Cardiac septum (tissue), 1 donor: ENCODE measurements around the gene CAPZB. TPM values are rescaled to one million over a fixed set of nuclear protein-coding genes. Genes with fewer than 3 reads are reported as not detected.
"Not testable (repeated sequence)": the region's sequence is repeated elsewhere in the genome, so short reads cannot be mapped to it uniquely, and the experiment has no call there.

ENCODE experiments used
- DNase-seq: peaks from one replicate; pipeline ENCODE4 v3.0.0-alpha.2; 2020; ENCODE audit warnings: low spot score
- intact Hi-C: fragments of 100-400 bp; cut with DNase I; formaldehyde crosslinking; loops from one replicate; pipeline ENCODE4 v1.14.0; 2022
- long read RNA-seq: library from polyadenylated mRNA; unstranded; transcript quantifications from one replicate; pipeline ENCODE4 v2.0.0, GENCODE V29; 2021
- total RNA-seq: library from RNA; stranded (reverse); fragmentation: NEBNext Ultra II Directional; extraction: Animal tissue kit (Norgen Biotek cat#: 25700); gene quantifications from one replicate; pipeline ENCODE4 v1.2.1, GENCODE V29; 2021
- donor health status: DM: no; HTN: no; CAD: no.

The CAPZB gene
- total RNA-seq = 213 TPM
- long read RNA-seq, transcript CAPZB-201 (9 exons, 858 nt) = minor isoform, 35 of 214 reads
- long read RNA-seq, transcript CAPZB-203 (10 exons, 1,686 nt) = major isoform, 142 of 214 reads
- long read RNA-seq, partial matches to known transcripts = 9 of 214 reads
- long read RNA-seq, other reads (novel, unspliced or antisense) = 26 of 214 reads

GRCh38 chr1:19485362-19486187, at the start of gene CAPZB:
Gene CAPZB, minus strand, starts transcription at chr1:19485539. Its CDS starts 101 bp downstream, at chr1:19485438.
- DNase-seq = peak; percentile 98
- intact Hi-C loops = loop anchor here (5.0 to 10.0 kb wide), 2 partner anchors 109 to 167 kb away; a partner anchor contains a TSS

GRCh38 chr1:19534281-19534680, 48.9 kb upstream of the CAPZB start:
- DNase-seq = no peak
- intact Hi-C loops = no loop called here

- peak; percentile 78 for DNase-seq
- intact Hi-C loops = no loop called here
These were observed 48.3 kb upstream of the CAPZB start for GRCh38 chr1:19533626-19534025.

- intact Hi-C loops = no loop called here
- DNase-seq = no peak
These were observed 47.2 kb upstream of the CAPZB start for GRCh38 chr1:19532519-19532918.

GRCh38 chr1:19529664-19530063, 44.3 kb upstream of the CAPZB start:
- no peak for DNase-seq
- intact Hi-C loops = no loop called here

- DNase-seq = no peak
- intact Hi-C loops = no loop called here
These were observed 43.1 kb upstream of the CAPZB start for GRCh38 chr1:19528438-19528837.

- no peak for DNase-seq
- intact Hi-C loops = no loop called here
These were observed 40.5 kb upstream of the CAPZB start for GRCh38 chr1:19525607-19526545.

GRCh38 chr1:19524791-19525190, 39.5 kb upstream of the CAPZB start:
- intact Hi-C loops = no loop called here
- no peak for DNase-seq

- DNase-seq, intact Hi-C loops: not testable (repeated sequence)
These were observed 37.2 kb upstream of the CAPZB start for GRCh38 chr1:19522570-19522969.

- intact Hi-C loops = no loop called here
- no peak for DNase-seq
These were observed 36.1 kb upstream of the CAPZB start for GRCh38 chr1:19521411-19521810.

- no peak for DNase-seq
- intact Hi-C loops = no loop called here
These were observed 31.7 kb upstream of the CAPZB start for GRCh38 chr1:19517017-19517416.

- intact Hi-C loops = no loop called here
- no peak for DNase-seq
These were observed 29.9 kb upstream of the CAPZB start for GRCh38 chr1:19515201-19515600.

GRCh38 chr1:19514391-19514831, 29.1 kb upstream of the CAPZB start:
- intact Hi-C loops = no loop called here

GRCh38 chr1:19512545-19512944, 27.2 kb upstream of the CAPZB start:
- DNase-seq = no peak
- intact Hi-C loops = no loop called here

More at GRCh38 chr1:19514391-19514831, 29.1 kb upstream of the CAPZB start:
- DNase-seq = no peak

GRCh38 chr1:19511116-19511515, 25.8 kb upstream of the CAPZB start:
- intact Hi-C loops = no loop called here
- no peak for DNase-seq

- DNase-seq, intact Hi-C loops: not testable (repeated sequence)
These were observed 24.3 kb upstream of the CAPZB start for GRCh38 chr1:19509647-19510046.

- intact Hi-C loops = no loop called here
- no peak for DNase-seq
These were observed 22.2 kb upstream of the CAPZB start for GRCh38 chr1:19507516-19507915.

GRCh38 chr1:19505693-19506457, 20.5 kb upstream of the CAPZB start:
- intact Hi-C loops = no loop called here
- DNase-seq = peak; percentile 80
